Activated naive CD8-positive, alpha-beta T cell treated with anti-CD3 and anti-CD28 coated beads, Interleukin-2, amount 50 U/mL, for 24 hours (primary cell): ENCODE results near the gene GFRA4.
A peak's percentile ranks its signal among the peaks of the same experiment; 100 is the strongest.

Source experiments
- ATAC-seq: fragments of 150-1000 bp; cut with Tn5 transposase; one replicate; pipeline ENCODE4 v1.10.0; 2021
- DNase-seq: peaks from one replicate; pipeline ENCODE4 v3.0.0; 2021
- H3K27ac Mint-ChIP-seq: one replicate; pipeline ENCODE4 v1.8.0; 2021; ENCODE audit warnings: mild to moderate bottlenecking, mixed read lengths
- H3K27me3 Mint-ChIP-seq: one replicate; pipeline ENCODE4 v1.8.0; 2021; ENCODE audit warnings: mixed read lengths
- H3K36me3 Mint-ChIP-seq: one replicate; pipeline ENCODE4 v1.8.0; 2021; ENCODE audit warnings: low read depth, mixed read lengths
- H3K4me1 Mint-ChIP-seq: one replicate; pipeline ENCODE4 v1.8.0; 2021; ENCODE audit warnings: mixed read lengths
- H3K4me3 Mint-ChIP-seq: one replicate; pipeline ENCODE4 v1.8.0; 2021; ENCODE audit warnings: mild to moderate bottlenecking, moderate library complexity, mixed read lengths
- H3K9me3 Mint-ChIP-seq: one replicate; pipeline ENCODE4 v1.8.0; 2021; ENCODE audit warnings: mixed read lengths

GFRA4 gene, protein sequence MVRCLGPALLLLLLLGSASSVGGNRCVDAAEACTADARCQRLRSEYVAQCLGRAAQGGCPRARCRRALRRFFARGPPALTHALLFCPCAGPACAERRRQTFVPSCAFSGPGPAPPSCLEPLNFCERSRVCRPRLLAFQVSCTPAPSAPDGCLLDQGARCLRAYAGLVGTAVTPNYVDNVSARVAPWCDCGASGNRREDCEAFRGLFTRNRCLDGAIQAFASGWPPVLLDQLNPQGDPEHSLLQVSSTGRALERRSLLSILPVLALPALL

DNA sequence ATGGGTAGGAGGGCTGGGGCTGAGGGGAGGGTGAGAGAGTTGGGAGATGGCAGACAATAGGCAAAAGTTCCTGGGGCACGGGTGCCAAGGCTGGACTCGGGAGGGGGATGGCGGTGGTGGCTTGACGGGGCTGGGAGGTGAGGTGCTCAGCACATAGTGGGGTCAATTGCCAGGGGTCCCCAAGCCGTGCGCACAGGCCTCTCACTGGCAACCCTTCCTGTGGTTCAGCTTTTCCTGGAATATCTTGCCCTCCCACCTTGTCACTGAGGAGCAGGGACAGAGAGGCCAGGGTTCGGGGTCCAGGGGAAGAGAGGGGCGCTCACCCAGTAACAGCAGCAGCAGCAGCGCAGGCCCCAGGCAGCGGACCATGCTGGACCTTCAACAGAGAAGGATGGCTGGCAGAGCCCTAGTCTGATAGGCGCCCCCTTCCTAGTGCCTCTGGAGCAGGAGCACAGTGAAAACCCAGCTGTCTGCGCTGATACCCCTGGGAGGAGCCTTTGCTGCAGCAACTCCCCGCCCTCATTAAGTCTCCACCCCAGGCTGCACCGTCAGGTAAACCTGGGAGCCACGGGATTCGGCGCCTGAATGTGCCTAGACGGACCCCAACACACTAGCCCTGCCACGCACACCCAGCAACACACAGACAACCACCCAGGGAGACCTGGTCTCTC lies at the start of gene GFRA4:
TSS of gene GFRA4 (minus strand) at position 369 of the 671 bp plus-strand sequence. CDS start at position 369, 0 bp downstream.
- DNase-seq (no peak), ATAC-seq (no peak)
- peaks cover 38% of the 10 kb centered on the region for H3K27me3 Mint-ChIP-seq
- no peak within 1 kb of the TSS for H3K27ac Mint-ChIP-seq
- H3K36me3 Mint-ChIP-seq: no peaks in the 10 kb centered on the region
- H3K4me3 Mint-ChIP-seq: no peak within 1 kb of the TSS
- no peaks in the 10 kb centered on the region for H3K9me3 Mint-ChIP-seq
- H3K4me1 Mint-ChIP-seq: peaks cover 34% of the 10 kb centered on the region

GRCh38 chr20:3712279-3712873 lies 49.2 kb upstream of the GFRA4 start, which contains the start of gene SIGLEC1:
TSS of gene SIGLEC1 (minus strand) at chr20:3712600. CDS start at chr20:3707128, 5,472 bp downstream.
- DNase-seq (no peak), ATAC-seq (no peak)
- Mint-ChIP-seq H3K4me3 (no peak within 1 kb of the TSS), H3K36me3 (no peaks in the 10 kb centered on the region), H3K27ac (no peak within 1 kb of the TSS), H3K4me1 (no peaks in the 10 kb centered on the region), H3K9me3 (no peaks in the 10 kb centered on the region), H3K27me3 (no peaks in the 10 kb centered on the region)

GRCh38 chr20:3711484-3711941 lies 48.3 kb upstream of the GFRA4 start:
- Mint-ChIP-seq H3K36me3 (no peaks in the 10 kb centered on the region), H3K4me3 (no peak overlapping the region), H3K9me3 (no peaks in the 10 kb centered on the region), H3K27me3 (no peaks in the 10 kb centered on the region), H3K27ac (no peak overlapping the region), H3K4me1 (no peaks in the 10 kb centered on the region)
- DNase-seq: no peak
- ATAC-seq: no peak

- DNase-seq: peak; percentile 89
- Mint-ChIP-seq H3K27ac (no peak overlapping the region), H3K27me3 (no peaks in the 10 kb centered on the region), H3K9me3 (no peaks in the 10 kb centered on the region), H3K4me1 (no peaks in the 10 kb centered on the region), H3K36me3 (no peaks in the 10 kb centered on the region), H3K4me3 (no peak overlapping the region)
- peak; percentile 53 for ATAC-seq
Observed at GRCh38 chr20:3710703-3711483, 47.7 kb upstream of the GFRA4 start.

DNA sequence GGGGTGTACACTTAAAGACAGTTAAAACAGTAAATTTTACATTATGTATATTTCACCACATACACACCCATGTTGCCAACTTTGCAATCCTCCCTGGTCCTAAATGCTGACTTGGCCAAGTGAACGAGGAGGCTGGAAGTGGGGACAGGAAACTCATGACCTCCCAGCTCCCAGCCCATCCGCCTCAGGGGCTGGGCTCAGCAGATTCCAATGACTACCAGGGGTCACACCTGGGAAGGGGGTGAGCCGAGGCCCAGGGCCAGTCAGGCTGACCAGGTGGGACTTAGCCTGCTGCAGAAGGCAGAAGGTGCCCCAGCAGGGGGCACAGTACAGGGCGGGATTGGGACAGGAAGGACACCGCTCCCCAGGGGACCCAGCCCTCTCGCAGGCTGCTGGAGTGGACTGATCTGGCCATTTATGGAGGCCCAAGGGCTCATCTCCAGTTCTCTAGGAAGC lies 46.8 kb upstream of the GFRA4 start:
- Mint-ChIP-seq H3K4me3 (no peak overlapping the region), H3K27me3 (no peaks in the 10 kb centered on the region), H3K27ac (no peak overlapping the region), H3K4me1 (no peaks in the 10 kb centered on the region), H3K9me3 (no peaks in the 10 kb centered on the region), H3K36me3 (no peaks in the 10 kb centered on the region)
- DNase-seq (no peak), ATAC-seq (no peak)

GRCh38 chr20:3707508-3707899 lies 44.3 kb upstream of the GFRA4 start:
- Mint-ChIP-seq H3K36me3 (no peaks in the 10 kb centered on the region), H3K9me3 (no peaks in the 10 kb centered on the region), H3K27ac (no peak overlapping the region), H3K4me1 (no peaks in the 10 kb centered on the region), H3K27me3 (no peaks in the 10 kb centered on the region), H3K4me3 (no peak overlapping the region)
- DNase-seq (no peak), ATAC-seq (no peak)

DNA sequence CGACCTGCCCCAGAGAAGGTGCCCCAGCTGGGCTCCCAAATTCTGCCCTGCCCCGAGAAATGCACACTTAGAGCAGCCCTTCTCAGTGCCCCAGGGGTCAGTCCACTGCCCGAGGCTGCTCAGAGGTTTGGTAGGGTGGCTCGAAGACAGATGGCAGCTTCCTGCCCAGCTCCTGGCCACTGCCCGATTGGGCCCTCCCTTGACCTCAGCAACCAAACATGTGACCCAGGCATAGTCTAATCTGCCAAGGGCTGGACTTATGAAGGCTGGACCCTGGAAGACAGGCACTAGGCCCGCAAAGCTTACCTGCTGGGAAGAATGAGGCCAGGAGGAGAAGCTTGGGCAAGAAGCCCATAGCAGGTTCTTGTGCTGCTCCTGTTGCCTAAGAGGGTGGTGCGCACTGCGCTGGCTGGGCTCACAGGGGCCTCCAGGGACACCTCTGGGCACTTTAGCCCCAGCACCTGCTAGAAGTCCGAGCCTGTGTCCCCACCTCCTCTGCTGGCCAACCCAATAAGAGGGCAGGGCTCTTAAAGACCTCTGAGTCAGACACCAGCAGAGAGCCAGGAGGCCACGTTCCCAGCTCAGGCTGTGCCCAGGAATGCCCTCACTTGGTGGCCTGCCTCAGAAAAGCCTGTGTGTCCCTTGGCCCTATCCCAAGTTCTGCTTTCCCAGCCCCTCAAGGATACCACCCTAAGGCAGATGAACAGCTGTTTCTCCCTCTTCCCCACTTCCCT lies 43.7 kb upstream of the GFRA4 start:
- no peaks in the 10 kb centered on the region for H3K36me3 Mint-ChIP-seq
- no peak for ATAC-seq
- no peaks in the 10 kb centered on the region for H3K27me3 Mint-ChIP-seq
- H3K4me1 Mint-ChIP-seq: no peaks in the 10 kb centered on the region
- no peaks in the 10 kb centered on the region for H3K9me3 Mint-ChIP-seq
- no peak overlapping the region for H3K27ac Mint-ChIP-seq
- H3K4me3 Mint-ChIP-seq: no peak overlapping the region
- no peak for DNase-seq

GRCh38 chr20:3705970-3706739 lies 43.0 kb upstream of the GFRA4 start:
- Mint-ChIP-seq H3K4me1 (no peaks in the 10 kb centered on the region), H3K27ac (no peak overlapping the region), H3K36me3 (no peaks in the 10 kb centered on the region), H3K27me3 (no peaks in the 10 kb centered on the region), H3K4me3 (no peak overlapping the region), H3K9me3 (no peaks in the 10 kb centered on the region)
- no peak for DNase-seq
- ATAC-seq: no peak

GRCh38 chr20:3705491-3705969 lies 42.3 kb upstream of the GFRA4 start:
- ATAC-seq: no peak
- Mint-ChIP-seq H3K27me3 (no peaks in the 10 kb centered on the region), H3K27ac (no peak overlapping the region), H3K9me3 (no peaks in the 10 kb centered on the region), H3K4me3 (no peak overlapping the region), H3K36me3 (no peaks in the 10 kb centered on the region), H3K4me1 (no peaks in the 10 kb centered on the region)
- DNase-seq: no peak

- H3K4me1 Mint-ChIP-seq: no peaks in the 10 kb centered on the region
- H3K4me3 Mint-ChIP-seq: no peak overlapping the region
- H3K27me3 Mint-ChIP-seq: no peaks in the 10 kb centered on the region
- H3K9me3 Mint-ChIP-seq: no peaks in the 10 kb centered on the region
- ATAC-seq (no peak), DNase-seq (no peak)
- H3K36me3 Mint-ChIP-seq: no peaks in the 10 kb centered on the region
- H3K27ac Mint-ChIP-seq: no peak overlapping the region
Observed at GRCh38 chr20:3704087-3704486, 40.9 kb upstream of the GFRA4 start.

DNA sequence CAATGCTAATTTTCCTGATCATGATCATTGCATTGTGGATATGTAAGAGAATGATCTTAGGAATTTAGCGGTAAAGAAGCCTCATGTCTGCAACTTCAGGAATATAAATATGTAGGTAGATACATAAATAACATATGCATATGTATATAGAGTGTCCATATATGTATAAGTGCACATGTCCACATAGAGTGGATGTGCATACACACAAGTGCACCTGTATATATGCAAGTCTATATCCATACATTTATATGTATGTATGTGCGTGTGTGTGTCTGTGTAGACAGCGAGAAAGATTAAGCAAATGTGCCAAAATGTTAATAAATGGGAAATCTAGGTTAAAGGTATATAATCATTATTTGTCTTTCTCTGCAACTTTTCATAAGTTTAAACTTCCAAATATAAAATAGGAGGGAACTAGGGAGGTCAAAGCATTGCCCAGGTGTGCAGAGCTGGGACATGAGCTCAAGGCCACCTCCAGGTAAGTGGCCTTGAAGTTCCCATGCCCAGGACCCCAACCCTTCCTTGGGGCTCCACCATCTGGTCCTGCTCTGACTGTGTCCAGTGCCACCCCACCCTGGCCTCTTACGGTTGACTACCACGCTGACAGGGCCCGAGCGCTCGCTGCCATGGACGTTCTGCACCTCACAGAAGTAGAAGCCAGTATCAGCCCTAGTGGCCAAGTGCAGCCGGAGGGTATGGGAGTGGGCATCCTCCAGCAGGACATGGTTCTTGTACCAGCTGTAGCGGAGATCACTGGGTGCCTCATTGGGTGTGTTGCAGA lies 39.6 kb upstream of the GFRA4 start:
- ATAC-seq: no peak
- H3K36me3 Mint-ChIP-seq: no peaks in the 10 kb centered on the region

GRCh38 chr20:3701061-3701998 lies 38.1 kb upstream of the GFRA4 start:
- Mint-ChIP-seq H3K9me3 (no peaks in the 10 kb centered on the region), H3K27me3 (no peaks in the 10 kb centered on the region), H3K27ac (no peak overlapping the region), H3K4me3 (no peak overlapping the region), H3K36me3 (no peaks in the 10 kb centered on the region), H3K4me1 (no peaks in the 10 kb centered on the region)
- ATAC-seq (no peak), DNase-seq (no peak)

More for the DNA sequence above, 39.6 kb upstream of the GFRA4 start:
- no peaks in the 10 kb centered on the region for H3K4me1 Mint-ChIP-seq
- H3K9me3 Mint-ChIP-seq: no peaks in the 10 kb centered on the region
- no peak for DNase-seq
- no peak overlapping the region for H3K27ac Mint-ChIP-seq
- no peak overlapping the region for H3K4me3 Mint-ChIP-seq
- no peaks in the 10 kb centered on the region for H3K27me3 Mint-ChIP-seq
